GM12864 (cell line): ENCODE results near the gene ZMIZ1.

Experiments
- DNase-seq: peaks from one replicate; pipeline ENCODE4 v3.0.0-alpha.2; 2011; ENCODE audit warnings: low read depth
- H3K4me3 ChIP-seq: 2 replicates; pipeline ENCODE4 v1.5.1; 2011; ENCODE audit warnings: mild to moderate bottlenecking, low read depth, low read length, control low read depth
- TF ChIP-seq, protein P1 (sequence below): IDR thresholded peaks from 2 replicates; pipeline ENCODE4 v1.5.1; 2011; ENCODE audit warnings: low read depth, mild to moderate bottlenecking, moderate library complexity, low read length, control low read depth, inconsistent platforms; ENCODE audit errors: missing control alignments

Gene ZMIZ1

GRCh38 chr10:79311581-79312407 lies 243.0 kb downstream of the ZMIZ1 start:
- DNase-seq, result no peak
- no peak overlapping the region for H3K4me3 ChIP-seq
- TF ChIP-seq, protein P1, sequence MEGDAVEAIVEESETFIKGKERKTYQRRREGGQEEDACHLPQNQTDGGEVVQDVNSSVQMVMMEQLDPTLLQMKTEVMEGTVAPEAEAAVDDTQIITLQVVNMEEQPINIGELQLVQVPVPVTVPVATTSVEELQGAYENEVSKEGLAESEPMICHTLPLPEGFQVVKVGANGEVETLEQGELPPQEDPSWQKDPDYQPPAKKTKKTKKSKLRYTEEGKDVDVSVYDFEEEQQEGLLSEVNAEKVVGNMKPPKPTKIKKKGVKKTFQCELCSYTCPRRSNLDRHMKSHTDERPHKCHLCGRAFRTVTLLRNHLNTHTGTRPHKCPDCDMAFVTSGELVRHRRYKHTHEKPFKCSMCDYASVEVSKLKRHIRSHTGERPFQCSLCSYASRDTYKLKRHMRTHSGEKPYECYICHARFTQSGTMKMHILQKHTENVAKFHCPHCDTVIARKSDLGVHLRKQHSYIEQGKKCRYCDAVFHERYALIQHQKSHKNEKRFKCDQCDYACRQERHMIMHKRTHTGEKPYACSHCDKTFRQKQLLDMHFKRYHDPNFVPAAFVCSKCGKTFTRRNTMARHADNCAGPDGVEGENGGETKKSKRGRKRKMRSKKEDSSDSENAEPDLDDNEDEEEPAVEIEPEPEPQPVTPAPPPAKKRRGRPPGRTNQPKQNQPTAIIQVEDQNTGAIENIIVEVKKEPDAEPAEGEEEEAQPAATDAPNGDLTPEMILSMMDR, result no peak

DNA sequence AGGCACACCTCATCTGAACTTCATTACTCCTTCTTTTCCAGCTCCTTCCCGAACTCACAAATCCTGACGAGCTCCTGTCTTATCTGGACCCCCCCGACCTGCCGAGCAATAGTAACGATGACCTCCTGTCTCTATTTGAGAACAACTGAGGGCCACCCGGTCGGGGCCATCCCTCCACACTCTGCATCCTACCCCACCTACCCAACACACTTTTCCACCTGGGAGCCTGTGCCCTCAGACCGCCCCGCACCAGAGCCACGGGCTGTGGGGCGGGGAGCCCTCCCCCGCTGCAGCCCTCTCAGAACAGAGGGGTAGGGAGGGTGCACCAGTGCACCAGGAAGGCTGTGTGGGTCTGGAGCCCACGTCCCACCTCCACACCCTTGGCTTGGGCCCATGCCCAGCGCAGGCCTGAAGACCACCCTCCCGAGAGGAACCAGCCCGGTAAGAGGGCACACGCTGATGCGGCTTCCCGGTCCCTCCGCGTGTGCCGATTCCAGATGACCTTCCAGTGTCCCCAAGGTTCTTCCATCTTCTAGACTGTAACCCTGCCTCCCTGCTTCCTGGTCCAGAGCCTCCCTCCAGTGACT lies 243.9 kb downstream of the ZMIZ1 start:
- TF ChIP-seq, protein P1, result no peak
- no peak for DNase-seq
- no peak overlapping the region for H3K4me3 ChIP-seq

DNA sequence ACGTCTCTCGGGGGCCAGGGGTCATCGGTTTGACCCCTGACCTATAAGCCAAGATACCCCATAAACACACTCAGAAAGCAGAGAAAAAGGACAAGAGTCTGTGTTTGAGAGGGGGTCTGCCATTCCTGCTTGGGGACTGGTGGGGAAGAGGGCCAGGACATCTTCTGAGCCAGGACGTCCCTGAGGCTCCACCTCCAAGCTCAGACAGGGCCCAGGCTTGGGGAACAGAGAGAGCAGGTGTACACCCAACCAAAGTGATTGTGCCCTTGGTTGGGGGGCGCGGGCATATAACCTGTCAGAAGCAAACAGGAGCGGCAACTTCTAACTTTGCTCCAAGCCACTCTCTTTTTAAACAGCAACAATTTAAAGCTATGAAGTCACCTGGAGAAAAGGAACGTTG lies 244.6 kb downstream of the ZMIZ1 start:
- TF ChIP-seq, protein P1, result no peak

GRCh38 chr10:79313911-79314439 lies 245.2 kb downstream of the ZMIZ1 start:
- H3K4me3 ChIP-seq, result no peak overlapping the region
- DNase-seq, result no peak
- TF ChIP-seq, protein P1, result no peak

More for the DNA sequence above, 244.6 kb downstream of the ZMIZ1 start:
- no peak overlapping the region for H3K4me3 ChIP-seq
- DNase-seq, result no peak

GRCh38 chr10:79314761-79315601 lies 246.2 kb downstream of the ZMIZ1 start:
- DNase-seq, result no peak
- TF ChIP-seq, protein P1, result no peak
- H3K4me3 ChIP-seq, result no peak overlapping the region

GRCh38 chr10:79315602-79315920 lies 246.8 kb downstream of the ZMIZ1 start:
- DNase-seq, result no peak
- TF ChIP-seq, protein P1, result no peak
- no peak overlapping the region for H3K4me3 ChIP-seq
